Measurements from ENCODE around the gene SCN1B. TPM values are rescaled to one million over a fixed set of nuclear protein-coding genes. Genes with fewer than 3 reads are reported as not detected.

The SCN1B gene
- total and polyA plus RNA-seq, 10 of the 15 experiments (the other 5 are each of a cell fraction or from before 2014, with no cell fraction given), result 0.04 to 0.54 (median 0.11) TPM; not detected in 3

GRCh38 chr19:35084509-35084762, 54.2 kb downstream of the SCN1B start (continued):
- TF ChIP-seq ZNF687 (IDR thresholded peaks at IDR 0.05) (no peak), EGR1 (IDR thresholded peaks at IDR 0.05; ENCODE audit: borderline replicate concordance in 1 of 2, low read depth in 2 of 2, low read length in 2 of 2) (no peak), HDAC2 (IDR thresholded peaks at IDR 0.05) (no peak), SMC3 (IDR thresholded peaks at IDR 0.05; ENCODE audit: borderline replicate concordance, low read length) (no peak), ELK1 (IDR thresholded peaks at IDR 0.05; ENCODE audit: low read depth, low read length) (no peak), ZBTB33 (IDR thresholded peaks at IDR 0.05) (no peak), TAF1 (IDR thresholded peaks at IDR 0.05; ENCODE audit: borderline replicate concordance, low read depth, low read length) (no peak)
